SW480 (cell line): Measurements from ENCODE around the gene GRHL3.

Experiments
- DNase-seq: peaks from one replicate; pipeline ENCODE4 v3.0.0-alpha.2; 2016; ENCODE audit warnings: low spot score

GRHL3 gene

GRCh38 chr1:24343412-24344089, 24.4 kb downstream of the GRHL3 start:
- no peak for DNase-seq

- DNase-seq: no peak
These were observed 25.1 kb downstream of the GRHL3 start for GRCh38 chr1:24344090-24344742.

GRCh38 chr1:24345334-24345733, 26.2 kb downstream of the GRHL3 start:
- DNase-seq: no peak

GRCh38 chr1:24347159-24347934, 28.2 kb downstream of the GRHL3 start:
- DNase-seq: no peak

GRCh38 chr1:24348196-24348595, 29.0 kb downstream of the GRHL3 start:
- no peak for DNase-seq

GRCh38 chr1:24349891-24350290, 30.7 kb downstream of the GRHL3 start:
- DNase-seq: no peak

GRCh38 chr1:24351247-24351646, 32.1 kb downstream of the GRHL3 start:
- no peak for DNase-seq

- DNase-seq: no peak
These were observed 32.9 kb downstream of the GRHL3 start for GRCh38 chr1:24351918-24352627.

- no peak for DNase-seq
These were observed 34.2 kb downstream of the GRHL3 start for GRCh38 chr1:24353292-24353891.

GRCh38 chr1:24355466-24355865, 36.3 kb downstream of the GRHL3 start:
- no peak for DNase-seq

- no peak for DNase-seq
These were observed 37.9 kb downstream of the GRHL3 start for GRCh38 chr1:24357038-24357437.

- DNase-seq: no peak
These were observed 41.5 kb downstream of the GRHL3 start for GRCh38 chr1:24360681-24361080.

GRCh38 chr1:24361811-24362210, 42.7 kb downstream of the GRHL3 start:
- no peak for DNase-seq

GRCh38 chr1:24362396-24362795, 43.2 kb downstream of the GRHL3 start:
- no peak for DNase-seq

GRCh38 chr1:24362982-24363614, 43.9 kb downstream of the GRHL3 start:
- DNase-seq: no peak

GRCh38 chr1:24363994-24364393, 44.8 kb downstream of the GRHL3 start:
- no peak for DNase-seq

- peak; percentile 10 for DNase-seq
These were observed 45.4 kb downstream of the GRHL3 start for GRCh38 chr1:24364605-24364974.

GRCh38 chr1:24364975-24365678, 46.0 kb downstream of the GRHL3 start:
- peak; percentile 18 for DNase-seq

- no peak for DNase-seq
These were observed 47.5 kb downstream of the GRHL3 start for GRCh38 chr1:24366707-24367106.

- no peak for DNase-seq
These were observed 50.0 kb downstream of the GRHL3 start for GRCh38 chr1:24369199-24369598.

GRCh38 chr1:24369801-24370200, 50.6 kb downstream of the GRHL3 start:
- DNase-seq: no peak
